HepG2 (cell line): ENCODE results near the gene KRT82.

Source experiments
- CBX2 ChIP-seq, 2 experiments: fragments of 200-600 bp in 1 of 2; sonication (generic); formaldehyde crosslinking in 1 of 2; IDR thresholded peaks; 2 replicates each; pipeline versions ENCODE4 v1.7.0 to v1.8.1; 2018 to 2022; ENCODE audit warnings: low read depth in 2 of 2, low read length in 1 of 2, mild to moderate bottlenecking in 1 of 2, missing genetic modification reagents in 1 of 2
- HNRNPUL1 ChIP-seq: fragments of 200-400 bp; formaldehyde crosslinking; IDR thresholded peaks from 2 replicates; pipeline ENCODE4 v1.6.1; 2017; ENCODE audit warnings: low read depth, mild to moderate bottlenecking, low read length, moderate library complexity
- RFX5 ChIP-seq: IDR thresholded peaks from 2 replicates; pipeline ENCODE4 v1.6.1; 2011; ENCODE audit warnings: low read depth, low read length, improper control_type of control experiment

DNA sequence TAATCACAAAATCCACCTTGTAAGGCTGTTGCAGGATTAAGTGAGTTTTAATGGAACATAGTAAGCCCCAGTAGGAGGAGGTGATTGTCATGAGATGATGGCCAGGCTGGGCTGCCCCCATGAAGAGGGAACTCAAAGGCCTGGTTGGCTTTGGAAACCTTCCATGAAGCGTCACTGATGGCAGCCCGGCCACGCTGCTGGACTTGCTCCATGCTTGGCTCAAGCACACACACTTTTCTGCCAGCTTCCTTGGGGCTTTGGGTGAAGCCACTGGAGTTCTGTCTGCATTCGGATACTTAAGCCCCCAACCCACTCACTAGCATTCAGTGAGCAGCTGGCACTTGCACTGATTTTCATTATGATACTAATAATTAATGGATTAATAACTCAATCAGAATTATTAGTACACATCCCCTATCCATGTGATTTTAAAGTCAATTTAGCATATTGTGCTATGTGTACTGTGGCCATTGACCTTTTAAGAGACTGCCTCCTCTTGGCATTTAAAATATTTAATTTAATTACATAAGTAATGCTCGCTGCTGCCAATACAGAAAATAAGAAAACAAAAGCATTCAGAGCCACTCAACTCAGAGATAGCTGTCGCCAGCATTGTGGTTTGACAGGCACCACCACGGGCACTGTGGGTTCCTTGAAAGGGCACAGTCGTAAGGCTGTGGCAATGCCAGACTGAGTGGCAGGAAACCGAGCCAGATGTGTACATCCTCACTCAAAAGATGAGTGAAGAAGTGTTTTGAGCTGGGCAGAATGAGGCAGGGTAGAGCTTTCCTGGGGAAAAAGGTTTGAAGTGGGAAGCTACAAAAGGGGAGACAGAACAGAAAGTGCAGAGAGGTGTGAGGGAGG is 54.7 kb downstream of the KRT82 start:
- TF ChIP-seq HNRNPUL1 (no peak), RFX5 (no peak), CBX2 (IDR thresholded peaks at IDR 0.05; ENCODE audit: low read depth, low read length) (no peak), CBX2 (CRISPR knock-in tag; IDR thresholded peaks at IDR 0.05; ENCODE audit: low read depth) (no peak)
